ENCODE data around the gene NEK4. TPM values are rescaled to one million over a fixed set of nuclear protein-coding genes. Genes with fewer than 3 reads are reported as not detected.

NEK4 gene
- polyA plus RNA-seq, 1 of the 3 experiments (the other 2 are of a cell fraction), result 8.8 TPM

DNA sequence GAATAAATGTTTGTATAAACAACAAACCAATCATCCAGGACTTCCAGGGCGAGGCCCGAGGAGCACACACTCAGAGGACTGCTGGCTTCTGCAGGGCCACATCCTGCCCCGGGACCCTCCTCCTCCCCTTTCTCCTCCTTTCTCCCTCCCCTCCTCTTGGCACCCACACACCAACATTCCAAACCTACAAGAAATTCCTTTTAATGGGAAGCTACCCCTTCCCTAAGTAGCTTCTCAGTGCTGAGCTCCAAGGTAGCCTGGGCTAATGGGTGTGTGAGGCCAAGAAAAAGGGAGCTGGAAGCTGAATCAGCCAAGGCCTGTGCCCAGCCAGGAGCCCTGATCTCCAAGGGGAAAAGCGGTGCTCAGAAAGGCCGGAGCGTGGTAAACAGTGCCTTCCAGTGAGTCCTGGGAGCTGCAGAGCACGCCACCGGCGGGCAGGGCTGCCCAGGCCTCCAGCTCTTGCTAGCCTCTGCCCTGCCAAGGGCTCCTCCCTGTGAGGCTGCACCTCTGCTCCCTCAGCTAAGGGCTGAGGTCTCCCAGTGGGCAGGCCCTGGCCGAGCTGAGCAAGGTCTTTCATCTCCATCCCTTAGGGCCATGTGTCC lies 27.7 kb upstream of the NEK4 start (continued):
- TF ChIP-seq RAD21 (IDR thresholded peaks at IDR 0.05; ENCODE audit: low read length), result no peak
- TF ChIP-seq GATA2 (CRISPR knock-in tag; IDR thresholded peaks at IDR 0.05), result no peak
- TF ChIP-seq, protein P1, sequence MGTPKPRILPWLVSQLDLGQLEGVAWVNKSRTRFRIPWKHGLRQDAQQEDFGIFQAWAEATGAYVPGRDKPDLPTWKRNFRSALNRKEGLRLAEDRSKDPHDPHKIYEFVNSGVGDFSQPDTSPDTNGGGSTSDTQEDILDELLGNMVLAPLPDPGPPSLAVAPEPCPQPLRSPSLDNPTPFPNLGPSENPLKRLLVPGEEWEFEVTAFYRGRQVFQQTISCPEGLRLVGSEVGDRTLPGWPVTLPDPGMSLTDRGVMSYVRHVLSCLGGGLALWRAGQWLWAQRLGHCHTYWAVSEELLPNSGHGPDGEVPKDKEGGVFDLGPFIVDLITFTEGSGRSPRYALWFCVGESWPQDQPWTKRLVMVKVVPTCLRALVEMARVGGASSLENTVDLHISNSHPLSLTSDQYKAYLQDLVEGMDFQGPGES (IDR thresholded peaks at IDR 0.05; ENCODE audit: low read depth, low read length), result no peak
- TF ChIP-seq, protein P2, sequence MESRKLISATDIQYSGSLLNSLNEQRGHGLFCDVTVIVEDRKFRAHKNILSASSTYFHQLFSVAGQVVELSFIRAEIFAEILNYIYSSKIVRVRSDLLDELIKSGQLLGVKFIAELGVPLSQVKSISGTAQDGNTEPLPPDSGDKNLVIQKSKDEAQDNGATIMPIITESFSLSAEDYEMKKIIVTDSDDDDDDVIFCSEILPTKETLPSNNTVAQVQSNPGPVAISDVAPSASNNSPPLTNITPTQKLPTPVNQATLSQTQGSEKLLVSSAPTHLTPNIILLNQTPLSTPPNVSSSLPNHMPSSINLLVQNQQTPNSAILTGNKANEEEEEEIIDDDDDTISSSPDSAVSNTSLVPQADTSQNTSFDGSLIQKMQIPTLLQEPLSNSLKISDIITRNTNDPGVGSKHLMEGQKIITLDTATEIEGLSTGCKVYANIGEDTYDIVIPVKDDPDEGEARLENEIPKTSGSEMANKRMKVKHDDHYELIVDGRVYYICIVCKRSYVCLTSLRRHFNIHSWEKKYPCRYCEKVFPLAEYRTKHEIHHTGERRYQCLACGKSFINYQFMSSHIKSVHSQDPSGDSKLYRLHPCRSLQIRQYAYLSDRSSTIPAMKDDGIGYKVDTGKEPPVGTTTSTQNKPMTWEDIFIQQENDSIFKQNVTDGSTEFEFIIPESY (IDR thresholded peaks at IDR 0.05; ENCODE audit: borderline replicate concordance, low read depth), result no peak
- no peak for TF ChIP-seq TCF12 (IDR thresholded peaks at IDR 0.05)
- no peak for TF ChIP-seq RFX5 (IDR thresholded peaks at IDR 0.05; ENCODE audit: low read length)
- TF ChIP-seq ELF1 (IDR thresholded peaks at IDR 0.05), result no peak
- no peak for TF ChIP-seq YY1 (IDR thresholded peaks at IDR 0.05; ENCODE audit: low read depth)
- no peak for TF ChIP-seq MXI1 (IDR thresholded peaks at IDR 0.05; ENCODE audit: low read depth, low read length)

DNA sequence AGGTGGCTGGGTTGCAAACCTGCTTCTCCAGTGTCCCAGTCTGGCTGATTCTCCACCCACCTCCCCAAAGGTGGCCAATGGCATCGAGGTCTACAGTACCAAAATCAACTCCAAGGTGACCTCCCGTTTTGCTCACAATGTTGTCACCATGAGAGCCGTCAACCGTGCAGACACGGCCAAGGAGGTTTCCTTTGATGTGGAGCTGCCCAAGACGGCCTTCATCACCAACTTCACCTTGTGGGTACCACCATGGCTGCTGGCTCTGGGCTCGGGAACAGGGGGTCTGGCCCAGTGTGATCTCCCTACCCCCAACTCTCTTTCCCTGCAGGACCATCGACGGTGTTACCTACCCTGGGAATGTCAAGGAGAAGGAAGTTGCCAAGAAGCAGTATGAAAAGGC lies 25.7 kb upstream of the NEK4 start:
- ChIA-PET CTCF (no interaction called here), POLR2A (no interaction called here)
- no peak overlapping the region for H3K9ac ChIP-seq
- H3K27ac ChIP-seq (ENCODE audit: low read depth in 2 of 2, low read length in 1 of 2), result no peak overlapping the region
- no peak overlapping the region for H3K4me2 ChIP-seq
- no peak overlapping the region for H2AFZ ChIP-seq (ENCODE audit: low read depth)
- no peak overlapping the region for H3K4me3 ChIP-seq (ENCODE audit: low read depth in 2 of 2, low read length in 1 of 2)
- H3K9me2 ChIP-seq, result no peaks in the 10 kb centered on the region
- no peaks in the 10 kb centered on the region for H3F3A ChIP-seq (replicated peaks; ENCODE audit: insufficient read depth)
- no peaks in the 10 kb centered on the region for H3K36me3 ChIP-seq (replicated peaks in 1 of 2; ENCODE audit: control insufficient read depth in 1 of 2, insufficient read depth in 2 of 2, low read length in 1 of 2)
- TF ChIP-seq TAF1 (IDR thresholded peaks at IDR 0.05; ENCODE audit: borderline replicate concordance, low read depth, low read length), result no peak
- 68% methylated on average over 4 of the region's 9 CpGs for WGBS (ENCODE audit: low lambda C conversion rate)
- no peaks in the 10 kb centered on the region for H3K9me3 ChIP-seq
- no peaks in the 10 kb centered on the region for H4K20me1 ChIP-seq (ENCODE audit: insufficient read depth)
- H3K79me2 ChIP-seq (ENCODE audit: insufficient read depth), result no peaks in the 10 kb centered on the region
- H3K4me1 ChIP-seq (ENCODE audit: control insufficient read depth in 1 of 2, insufficient read depth in 2 of 2, low read depth in 1 of 2, low read length in 1 of 2), result peaks cover 0 to 3% of the 10 kb centered on the region in 2 experiments; a peak in 1 of 4 replicates
- no peak for DNase-seq
- H3K27me3 ChIP-seq (ENCODE audit: insufficient read depth), result no peaks in the 10 kb centered on the region

DNA sequence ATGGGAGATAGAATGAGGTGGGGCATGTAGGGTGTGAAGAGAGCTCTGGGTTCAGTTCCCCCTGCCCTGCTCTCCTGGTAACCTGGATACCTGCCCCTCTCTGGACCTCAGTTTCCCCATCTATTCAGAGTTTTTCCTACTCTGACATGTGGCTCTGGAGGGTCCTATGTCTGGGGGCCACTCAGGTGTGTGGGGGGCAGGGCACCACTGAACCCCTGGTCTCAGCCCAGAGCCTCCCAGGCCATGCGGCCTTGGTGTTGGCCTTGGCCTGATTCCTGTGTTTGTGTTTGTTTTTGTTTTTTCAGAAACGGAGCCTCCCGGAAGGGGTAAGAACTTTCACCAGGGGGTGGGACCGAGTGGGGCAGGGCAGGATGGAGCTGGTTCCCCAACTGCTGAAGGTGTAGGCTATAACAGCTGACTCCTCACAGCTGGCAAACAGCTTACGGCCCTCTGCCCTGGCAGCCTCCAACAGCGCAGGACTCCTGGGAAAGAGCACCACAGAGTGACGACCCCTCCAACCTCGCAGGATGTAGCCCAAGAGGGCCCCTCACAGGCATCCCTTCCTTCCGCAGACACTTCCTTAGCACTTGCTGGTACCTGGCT lies 24.7 kb upstream of the NEK4 start:
- POLR2A ChIA-PET, result no interaction called here
- TF ChIP-seq, protein P1 (IDR thresholded peaks at IDR 0.05; ENCODE audit: low read depth, low read length), result no peak
- TF ChIP-seq SIN3A (IDR thresholded peaks at IDR 0.05; ENCODE audit: borderline replicate concordance, low read depth, low read length) (no peak), RCOR1 (IDR thresholded peaks at IDR 0.05; ENCODE audit: low read length) (no peak), POLR2AphosphoS5 (IDR thresholded peaks at IDR 0.05; ENCODE audit: low read depth, low read length) (no peak), RAD21 (IDR thresholded peaks at IDR 0.05; ENCODE audit: low read length) (no peak), FOXJ3 (CRISPR knock-in tag; IDR thresholded peaks at IDR 0.05) (no peak)
- TF ChIP-seq, protein P2 (IDR thresholded peaks at IDR 0.05; ENCODE audit: borderline replicate concordance, low read depth), result no peak
- TF ChIP-seq, protein P3, sequence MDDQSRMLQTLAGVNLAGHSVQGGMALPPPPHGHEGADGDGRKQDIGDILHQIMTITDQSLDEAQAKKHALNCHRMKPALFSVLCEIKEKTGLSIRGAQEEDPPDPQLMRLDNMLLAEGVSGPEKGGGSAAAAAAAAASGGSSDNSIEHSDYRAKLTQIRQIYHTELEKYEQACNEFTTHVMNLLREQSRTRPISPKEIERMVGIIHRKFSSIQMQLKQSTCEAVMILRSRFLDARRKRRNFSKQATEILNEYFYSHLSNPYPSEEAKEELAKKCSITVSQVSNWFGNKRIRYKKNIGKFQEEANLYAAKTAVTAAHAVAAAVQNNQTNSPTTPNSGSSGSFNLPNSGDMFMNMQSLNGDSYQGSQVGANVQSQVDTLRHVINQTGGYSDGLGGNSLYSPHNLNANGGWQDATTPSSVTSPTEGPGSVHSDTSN (IDR thresholded peaks at IDR 0.05), result no peak
- no peak overlapping the region for H2AFZ ChIP-seq (ENCODE audit: low read depth)
- H3K4me1 ChIP-seq (ENCODE audit: control insufficient read depth in 1 of 2, insufficient read depth in 2 of 2, low read depth in 1 of 2, low read length in 1 of 2), result peaks cover 0 to 3% of the 10 kb centered on the region in 2 experiments; a peak in 1 of 4 replicates
- H3K9me2 ChIP-seq, result no peaks in the 10 kb centered on the region
- no peaks in the 10 kb centered on the region for H3K27me3 ChIP-seq (ENCODE audit: insufficient read depth)
- no peak overlapping the region for H3K27ac ChIP-seq (ENCODE audit: low read depth in 2 of 2, low read length in 1 of 2)
- CTCF ChIA-PET, result no interaction called here
- WGBS (ENCODE audit: low lambda C conversion rate), result 77% methylated on average over 6 of the region's 9 CpGs
- no peaks in the 10 kb centered on the region for H3K36me3 ChIP-seq (replicated peaks in 1 of 2; ENCODE audit: control insufficient read depth in 1 of 2, insufficient read depth in 2 of 2, low read length in 1 of 2)
- no peak overlapping the region for H3K4me2 ChIP-seq
- no peak for DNase-seq
- no peaks in the 10 kb centered on the region for H4K20me1 ChIP-seq (ENCODE audit: insufficient read depth)
- H3K79me2 ChIP-seq (ENCODE audit: insufficient read depth), result no peaks in the 10 kb centered on the region
- H3F3A ChIP-seq (replicated peaks; ENCODE audit: insufficient read depth), result no peaks in the 10 kb centered on the region
- H3K9ac ChIP-seq, result no peak overlapping the region
- H3K4me3 ChIP-seq (ENCODE audit: low read depth in 2 of 2, low read length in 1 of 2), result no peak overlapping the region
- H3K9me3 ChIP-seq, result no peaks in the 10 kb centered on the region
